ENCODE results near the gene ZKSCAN8.
"Not testable (repeated sequence)": the region's sequence is repeated elsewhere in the genome, so short reads cannot be mapped to it uniquely, and the experiment has no call there.

The ZKSCAN8 gene

DNA sequence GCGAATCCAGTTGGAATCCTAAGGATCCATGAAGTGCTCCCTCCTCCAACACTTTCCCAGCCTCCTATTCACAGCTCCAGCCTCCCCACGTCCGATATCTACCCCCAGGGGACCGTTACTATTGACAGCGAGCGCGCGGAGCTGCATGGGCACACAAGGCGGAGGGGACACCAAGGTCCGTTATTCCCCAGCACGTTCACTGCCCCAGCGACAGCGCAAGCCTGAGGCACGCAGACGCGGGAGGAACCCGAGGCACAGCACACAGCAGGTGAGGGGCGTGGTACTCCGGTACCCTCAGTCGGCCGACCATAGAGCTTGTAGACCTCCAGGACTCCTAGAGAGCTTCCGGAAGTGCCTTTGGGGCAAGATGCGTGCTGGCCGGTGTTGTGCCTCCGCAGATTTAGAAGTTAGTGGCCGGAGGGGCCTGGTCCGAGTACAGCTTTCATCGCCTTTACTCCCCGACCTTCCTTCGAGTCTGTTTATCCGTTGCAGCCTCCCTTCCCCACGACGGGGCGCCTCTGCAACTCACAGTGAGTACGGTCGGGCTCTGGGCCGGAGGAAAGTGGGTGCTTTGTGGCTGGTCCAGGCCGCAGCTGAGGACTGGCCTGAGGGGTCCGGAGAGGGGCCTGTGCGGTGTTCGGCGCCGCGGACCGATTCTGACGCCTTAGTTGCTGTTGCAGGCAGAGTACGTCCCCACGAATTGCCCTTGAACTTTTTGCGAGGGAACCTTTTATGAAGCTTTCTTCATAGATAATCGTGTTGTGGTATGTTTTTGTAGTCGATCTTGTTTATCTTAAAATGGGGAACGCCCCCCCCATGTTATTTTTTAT, at the start of gene ZKSCAN8:
TSS of gene ZKSCAN8 (plus strand) at position 384 of the 830 bp plus-strand sequence. CDS start 6,525 bp downstream, outside the sequence.
- DNase-seq = peak; percentile 97

DNA sequence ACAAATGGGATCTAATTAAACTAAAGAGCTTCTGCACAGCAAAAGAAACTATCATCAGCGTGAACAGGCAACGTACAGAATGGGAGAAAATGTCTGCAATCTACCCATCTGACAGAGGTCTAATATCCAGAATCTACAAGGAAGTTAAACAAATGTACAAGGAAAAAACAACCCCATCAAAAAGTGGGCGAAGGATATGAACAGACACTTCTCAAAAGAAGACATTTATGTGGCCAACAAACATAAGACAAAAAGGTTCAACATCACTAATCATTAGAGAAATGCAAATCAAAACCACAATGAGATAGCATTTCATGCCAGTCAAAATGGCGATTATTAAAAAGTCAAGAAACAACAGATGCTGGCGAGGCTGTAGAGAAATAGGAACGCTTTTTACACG, 39.5 kb upstream of the ZKSCAN8 start:
- not testable (repeated sequence) for DNase-seq

DNA sequence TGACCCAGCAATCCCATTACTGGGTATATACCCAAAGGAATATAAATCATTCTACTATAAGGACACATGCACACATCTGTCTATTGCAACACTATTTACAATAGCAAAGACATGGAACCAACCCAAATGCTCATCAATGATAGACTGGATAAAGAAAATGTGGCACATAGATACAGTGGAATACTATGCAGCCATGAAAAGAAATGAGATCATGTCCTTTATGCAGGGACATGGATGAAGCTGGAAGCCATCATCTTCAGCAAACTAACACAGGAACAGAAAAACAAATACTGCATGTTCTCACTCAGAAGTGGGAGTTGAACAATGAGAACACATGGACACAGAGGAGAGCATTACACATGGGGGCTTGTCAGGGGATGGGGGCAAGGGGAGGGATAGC, 39.0 kb upstream of the ZKSCAN8 start:
- not testable (repeated sequence) for DNase-seq

DNA sequence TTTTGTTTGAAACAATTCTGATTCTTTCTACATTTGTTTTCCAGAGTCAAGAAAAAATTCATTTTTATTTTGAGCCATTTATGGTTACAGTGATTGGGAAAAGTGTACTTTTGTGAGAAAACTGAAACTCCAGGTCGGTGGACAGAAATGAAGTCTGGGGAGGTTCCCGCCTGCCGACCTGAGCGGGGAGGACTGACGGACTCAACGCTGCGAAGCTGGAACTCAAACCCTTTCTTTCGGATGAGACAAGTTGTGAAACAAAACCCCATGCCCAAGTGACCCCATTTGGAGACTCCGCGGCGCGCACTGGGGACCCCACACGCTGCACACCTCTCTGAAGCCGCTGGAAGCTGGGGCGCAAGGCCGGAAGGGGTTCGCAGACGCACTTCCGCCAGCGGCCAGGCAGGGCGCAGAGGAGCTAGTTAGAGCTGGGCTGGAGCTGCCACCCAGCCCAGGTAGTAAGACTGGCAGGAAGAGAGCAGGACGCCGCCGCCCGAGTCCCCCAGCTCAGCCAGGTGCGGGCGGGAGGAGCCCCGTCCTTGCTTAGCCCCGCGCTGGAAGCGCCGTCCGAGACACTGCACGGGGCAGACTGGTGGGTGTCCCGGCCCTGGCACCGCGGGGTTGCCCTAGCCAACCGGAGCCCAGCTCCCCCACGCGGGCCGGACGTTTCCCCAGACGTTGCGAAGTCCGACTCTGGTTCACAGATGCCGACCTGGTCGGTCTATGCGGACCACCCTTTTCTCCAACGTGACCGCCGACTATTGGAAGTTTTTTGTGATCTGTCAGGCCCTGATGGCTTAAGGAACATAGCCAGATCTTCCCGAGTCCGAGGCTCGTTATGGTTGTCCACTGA, 37.1 kb upstream of the ZKSCAN8 start:
- DNase-seq = peak; percentile 86

DNA sequence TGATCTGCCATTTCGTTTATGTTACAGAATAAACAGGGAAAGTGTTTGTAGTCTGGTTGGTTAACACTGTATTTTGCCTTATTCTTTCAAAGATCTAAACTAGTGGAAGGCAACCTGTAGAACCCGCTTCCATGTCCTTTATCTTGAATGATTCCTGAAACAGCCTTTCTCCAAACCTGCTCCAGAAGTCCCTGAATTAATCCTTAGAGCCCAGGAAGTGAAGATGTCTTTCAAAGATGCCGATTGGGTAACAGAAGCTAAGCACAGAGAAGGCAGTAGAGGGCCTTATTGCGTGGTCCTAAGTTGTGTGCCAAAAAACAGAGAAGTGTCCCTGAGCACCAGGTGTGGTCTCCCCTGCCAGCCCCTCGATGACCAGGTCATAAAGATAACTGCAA, 36.4 kb upstream of the ZKSCAN8 start:
- DNase-seq = no peak

DNA sequence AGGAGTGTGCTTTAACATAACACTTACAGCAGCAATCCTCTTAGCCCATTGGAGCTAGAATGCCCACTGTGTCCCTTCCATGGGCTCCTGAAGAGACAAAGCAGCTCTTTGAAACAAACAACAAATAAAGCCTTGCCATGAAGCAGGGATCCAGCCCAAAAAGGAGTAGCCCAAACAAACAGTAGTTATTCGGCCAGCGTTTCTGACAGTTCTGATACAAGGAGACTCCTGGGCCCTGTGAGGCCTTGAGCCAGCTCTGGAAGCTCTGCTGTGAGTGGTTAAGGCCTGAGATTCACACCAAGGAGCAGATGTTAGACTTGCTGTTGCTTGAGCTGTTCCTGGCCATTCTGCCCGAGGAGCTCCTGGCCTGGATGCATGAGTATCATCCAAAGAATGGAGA, 34.2 kb upstream of the ZKSCAN8 start:
- DNase-seq = no peak

DNA sequence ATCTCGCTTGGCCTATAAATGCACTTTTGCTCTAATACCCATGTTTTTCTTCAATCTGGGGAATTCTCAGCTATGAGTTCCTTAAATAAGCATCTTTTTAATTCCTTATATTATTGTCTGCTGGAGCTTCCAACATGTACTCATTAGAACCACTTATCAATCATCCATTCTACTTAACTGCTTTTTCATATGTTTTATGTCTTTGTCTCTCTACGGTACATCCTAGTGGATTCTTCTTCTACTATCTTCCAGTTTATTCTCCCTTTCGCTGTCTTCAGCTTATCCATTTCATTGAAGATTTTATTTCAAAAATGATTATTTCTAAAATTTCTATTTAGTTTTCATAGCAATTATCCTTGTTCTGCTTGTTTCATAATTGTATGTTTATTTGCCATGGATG, 29.7 kb upstream of the ZKSCAN8 start:
- DNase-seq = no peak

DNA sequence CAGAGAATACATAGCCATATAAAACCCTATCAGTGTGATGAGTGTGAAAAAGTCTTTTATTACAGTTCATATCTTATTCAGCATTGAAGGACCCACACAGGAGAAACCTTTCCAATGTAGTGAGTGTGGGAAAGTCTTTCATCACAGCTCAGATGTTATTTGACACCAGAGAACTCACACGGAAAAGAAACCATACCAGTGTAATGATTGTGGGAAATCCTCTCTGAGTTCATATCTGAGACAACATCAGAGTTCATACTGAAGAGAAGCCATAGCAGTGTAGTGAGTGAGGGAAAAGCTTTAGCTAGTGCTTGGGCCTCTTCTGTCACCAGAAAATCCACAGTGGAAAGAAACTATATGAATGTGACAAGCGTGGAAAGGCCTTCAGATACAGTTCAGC, 25.9 kb upstream of the ZKSCAN8 start:
- DNase-seq = no peak

DNA sequence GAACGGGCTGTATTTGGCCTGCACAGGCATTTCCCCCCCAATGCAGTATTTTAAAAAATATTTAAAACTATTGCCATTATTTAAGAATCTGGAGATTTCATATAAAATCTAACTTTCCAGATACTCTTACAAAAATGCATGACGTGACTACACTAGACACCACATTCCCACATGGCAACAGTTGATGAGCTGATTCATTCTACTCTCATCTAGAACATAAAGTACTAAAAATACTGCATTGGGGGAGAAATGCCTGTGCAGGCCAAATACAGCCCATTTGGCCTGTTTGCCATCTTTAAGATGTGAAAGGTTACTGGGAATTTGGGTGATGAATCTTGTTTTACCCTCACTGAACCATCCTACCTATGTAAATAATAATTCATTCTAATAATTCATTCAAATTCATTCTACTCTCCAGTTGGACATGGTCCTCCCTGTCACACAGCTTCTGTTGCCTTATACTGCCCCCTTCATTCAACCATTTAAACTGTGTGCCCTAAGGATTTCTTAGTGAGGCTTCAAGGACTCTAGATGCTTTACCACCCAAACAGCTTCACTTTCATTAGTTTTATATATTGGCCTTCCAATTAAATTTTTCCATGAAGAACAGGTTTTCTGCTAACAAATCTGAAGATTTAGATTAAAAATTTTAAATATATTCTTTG, 24.2 kb upstream of the ZKSCAN8 start:
- DNase-seq = no peak

DNA sequence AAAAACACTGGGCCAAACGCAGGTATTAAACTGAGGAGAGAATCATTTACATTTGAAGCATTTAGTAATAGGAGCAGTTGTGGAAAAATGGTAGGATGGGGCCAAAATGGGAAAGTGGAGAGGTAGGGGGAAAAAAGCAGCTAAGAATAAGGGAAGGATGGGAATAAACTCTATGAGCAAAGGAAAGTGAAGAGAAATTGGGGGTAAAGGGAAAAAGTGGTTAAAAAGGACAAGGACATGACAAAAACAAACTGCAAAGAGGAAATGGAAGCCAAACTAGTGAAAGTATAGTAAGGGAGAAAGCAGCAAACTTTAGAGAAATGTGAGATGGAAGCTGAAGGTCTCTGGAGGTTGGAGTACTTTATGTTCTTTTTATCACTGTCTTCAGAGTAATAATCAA, 23.5 kb upstream of the ZKSCAN8 start:
- no peak for DNase-seq

DNA sequence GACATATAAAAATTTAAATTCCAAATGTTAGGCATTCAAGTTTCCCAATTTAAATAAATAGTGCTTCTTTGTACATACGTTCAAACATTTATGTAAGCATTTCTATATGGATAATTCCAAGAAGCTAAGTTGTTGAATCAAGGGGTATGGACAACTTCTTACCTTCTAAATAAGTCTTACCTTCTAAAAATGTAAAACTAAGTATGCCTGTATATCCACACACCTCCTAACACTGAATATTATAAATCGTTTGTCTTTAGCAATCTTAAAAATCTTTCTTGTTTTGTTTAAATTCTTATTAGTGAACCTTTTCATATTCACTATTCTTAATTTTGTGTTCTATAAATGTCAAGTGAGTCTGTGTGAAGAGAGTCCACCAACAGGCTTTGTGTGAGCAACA, 19.8 kb upstream of the ZKSCAN8 start:
- no peak for DNase-seq

DNA sequence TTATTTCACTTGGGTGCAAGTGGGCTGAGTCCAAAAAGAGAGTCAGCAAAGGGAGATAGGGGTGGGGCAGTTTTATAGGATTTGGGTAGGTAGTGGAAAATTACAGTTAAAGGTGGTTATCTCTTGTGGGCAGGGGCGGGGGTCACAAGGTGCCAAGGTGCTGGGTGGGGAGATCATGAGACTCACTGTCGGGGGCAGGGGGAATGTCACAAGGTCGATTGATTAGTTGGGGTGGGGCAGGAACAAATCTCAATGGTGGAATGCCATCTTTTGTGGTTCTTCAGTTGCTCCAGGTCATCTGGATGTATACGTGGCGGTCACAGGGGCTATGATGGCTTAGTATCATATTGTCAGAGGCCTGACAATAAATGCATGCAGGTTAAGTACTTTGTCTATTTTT, 19.4 kb upstream of the ZKSCAN8 start:
- not testable (repeated sequence) for DNase-seq

DNA sequence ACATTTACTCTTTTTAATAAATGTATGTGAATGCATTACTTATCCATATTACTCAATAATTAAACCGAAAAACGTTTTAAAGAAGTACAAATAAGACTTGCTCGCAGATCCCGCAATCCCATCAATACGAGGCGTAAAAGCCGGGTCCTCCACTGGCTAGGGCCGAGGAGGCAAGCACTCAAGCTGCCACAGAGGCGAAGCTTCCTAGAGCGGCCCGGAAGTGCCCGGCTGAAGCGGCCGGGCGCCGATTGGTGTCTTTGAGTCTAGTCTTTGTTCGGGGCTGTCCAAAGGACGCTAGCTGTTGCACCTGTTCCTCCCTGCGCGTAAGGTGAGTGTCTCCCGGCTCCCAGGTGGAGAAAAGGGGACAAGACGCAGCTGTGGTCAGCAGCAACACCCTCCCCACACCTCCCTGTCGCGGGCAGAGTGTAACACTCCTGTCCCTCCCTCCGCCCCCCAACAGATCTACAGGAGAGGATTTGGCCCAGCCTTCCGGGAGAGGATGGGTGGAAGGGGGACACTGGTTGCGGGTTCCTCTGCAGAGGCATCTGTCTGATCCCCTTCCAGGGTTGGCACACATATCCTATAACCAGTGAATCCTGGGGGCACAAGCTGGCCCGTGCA, 17.2 kb upstream of the ZKSCAN8 start, which contains the start of gene ZSCAN16:
TSS of gene ZSCAN16 (plus strand) at position 260 of the 621 bp plus-strand sequence. CDS start 835 bp downstream, outside the sequence.
- peak; percentile 94 for DNase-seq

DNA sequence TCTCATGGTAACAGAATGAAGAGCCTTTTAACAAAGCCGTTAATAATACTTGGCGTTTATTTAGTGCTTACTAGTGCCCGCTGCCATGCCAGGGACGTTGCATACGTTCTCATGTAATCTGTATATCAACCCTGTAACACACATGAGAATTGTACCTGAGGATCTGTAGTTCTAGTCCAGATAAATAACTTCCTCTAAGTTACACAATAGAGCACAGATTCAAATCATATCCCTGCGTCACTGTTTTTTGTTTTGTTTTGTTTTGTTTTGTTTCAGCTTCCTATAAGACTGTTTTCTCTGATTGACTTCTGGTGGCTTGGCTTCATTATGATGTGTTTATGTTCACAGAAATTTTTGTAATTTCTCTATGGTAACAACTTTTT, 16.7 kb upstream of the ZKSCAN8 start:
- no peak for DNase-seq

DNA sequence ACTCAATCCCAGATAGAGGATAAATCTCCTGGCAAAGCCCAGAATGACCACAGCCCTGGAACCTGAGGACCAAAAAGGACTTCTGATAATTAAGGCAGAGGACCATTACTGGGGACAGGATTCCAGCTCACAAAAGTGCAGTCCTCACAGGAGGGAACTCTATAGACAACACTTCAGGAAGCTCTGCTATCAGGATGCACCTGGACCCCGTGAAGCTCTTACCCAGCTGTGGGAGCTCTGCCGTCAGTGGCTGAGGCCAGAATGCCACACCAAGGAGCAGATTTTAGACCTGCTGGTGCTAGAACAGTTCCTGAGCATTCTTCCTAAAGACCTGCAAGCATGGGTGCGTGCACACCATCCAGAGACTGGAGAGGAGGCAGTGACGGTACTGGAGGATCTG, 16.3 kb upstream of the ZKSCAN8 start:
- no peak for DNase-seq

DNA sequence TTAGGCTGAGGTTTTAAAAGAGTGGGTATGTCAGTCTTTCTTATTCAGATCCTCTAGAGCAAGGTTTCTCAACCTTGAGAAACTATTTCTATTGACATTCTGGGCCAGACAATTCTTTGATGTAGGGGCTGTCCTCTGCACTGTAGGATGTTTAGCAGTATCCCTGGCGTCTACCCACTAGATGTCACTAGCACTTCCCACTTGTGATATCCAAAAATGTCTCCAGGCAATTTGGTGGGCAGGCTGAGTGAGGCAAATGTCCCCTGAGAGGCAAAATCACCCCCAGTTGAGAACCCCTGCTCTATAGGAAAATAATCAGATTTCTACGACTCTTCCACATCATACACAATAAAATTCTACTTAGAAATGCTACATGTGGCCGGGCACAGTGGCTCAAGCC, 7.7 kb upstream of the ZKSCAN8 start:
- peak; percentile 61 for DNase-seq

DNA sequence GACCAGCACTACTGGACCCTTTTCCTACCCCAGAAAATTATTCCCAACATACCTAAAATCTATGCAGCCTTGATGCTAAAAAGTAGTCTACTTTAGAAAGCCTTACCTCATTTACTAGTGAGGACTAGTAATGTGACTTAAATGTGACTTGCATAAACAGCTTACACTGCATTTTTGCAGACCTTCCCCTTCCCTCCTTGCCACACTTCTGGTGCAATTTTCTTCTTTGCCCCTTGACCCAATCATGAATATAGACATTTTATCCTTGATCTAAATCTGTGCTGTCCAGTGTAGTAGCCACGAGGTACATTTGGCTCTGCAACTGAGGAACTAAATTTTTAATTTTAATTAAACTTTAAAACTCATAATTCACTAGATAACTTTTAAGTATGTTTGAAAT, 7.0 kb upstream of the ZKSCAN8 start:
- no peak for DNase-seq

DNA sequence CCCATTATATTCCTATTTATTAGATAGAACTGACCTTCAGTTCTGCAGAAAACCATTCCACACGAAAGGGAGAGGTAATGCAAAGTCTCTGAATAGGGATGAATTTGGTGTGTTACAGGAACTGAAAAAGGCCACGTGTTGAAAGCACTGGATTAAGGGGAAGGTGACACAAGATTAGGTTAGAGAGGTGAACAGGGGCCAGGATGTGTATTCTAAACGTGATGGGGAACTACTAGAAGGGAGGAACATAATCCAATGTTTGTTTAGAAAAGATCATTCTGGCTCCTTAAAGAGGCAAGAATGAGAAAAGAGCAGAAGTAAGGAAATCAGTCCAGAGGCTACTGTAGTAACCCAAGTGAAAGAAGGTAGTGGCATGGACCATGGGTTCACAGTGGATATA, 6.3 kb upstream of the ZKSCAN8 start:
- no peak for DNase-seq

DNA sequence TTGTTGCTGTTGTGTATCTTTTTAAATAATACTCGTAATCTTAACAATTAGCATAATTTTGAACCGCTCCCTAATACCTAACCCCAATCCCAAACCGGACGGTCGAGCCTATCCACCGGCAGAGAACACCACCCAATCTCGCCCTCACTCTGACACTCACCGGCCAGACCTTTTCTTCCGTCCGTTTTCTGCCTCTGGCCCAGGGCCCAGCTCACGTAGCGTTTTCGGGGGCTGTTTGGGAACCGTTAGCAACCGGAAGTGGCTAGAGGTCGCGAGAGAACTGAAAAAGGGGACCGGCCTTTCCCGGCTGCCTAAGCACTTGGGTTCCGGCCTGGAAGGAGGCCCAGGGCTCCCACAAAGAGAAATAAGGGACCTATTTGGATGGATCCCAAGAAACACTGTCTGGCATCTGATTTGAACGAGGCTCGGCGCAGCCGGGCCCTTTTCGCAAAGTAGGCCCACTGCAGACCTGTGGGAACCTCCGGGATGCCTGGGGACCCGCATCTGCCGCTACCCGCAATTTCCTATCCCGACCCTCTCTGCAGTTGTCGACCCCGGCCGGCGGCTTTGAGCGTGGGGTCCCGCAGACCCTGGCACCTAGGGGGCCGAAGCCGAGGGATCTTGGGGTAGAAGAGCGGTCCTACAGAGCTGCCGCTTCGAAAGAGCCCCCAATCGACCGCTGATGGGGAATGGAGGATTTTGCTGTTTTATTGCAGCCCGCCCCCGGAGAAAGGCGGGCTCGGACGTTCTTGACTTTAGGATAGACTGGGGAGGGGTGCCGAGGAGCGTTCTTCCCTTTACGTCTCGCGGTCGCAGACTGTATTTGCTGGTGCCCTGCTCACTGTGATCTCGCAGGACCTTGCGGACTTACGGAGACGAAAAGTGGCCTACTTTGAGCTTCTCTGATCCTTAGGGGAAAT, 4.8 kb upstream of the ZKSCAN8 start:
- DNase-seq = peak; percentile 89

DNA sequence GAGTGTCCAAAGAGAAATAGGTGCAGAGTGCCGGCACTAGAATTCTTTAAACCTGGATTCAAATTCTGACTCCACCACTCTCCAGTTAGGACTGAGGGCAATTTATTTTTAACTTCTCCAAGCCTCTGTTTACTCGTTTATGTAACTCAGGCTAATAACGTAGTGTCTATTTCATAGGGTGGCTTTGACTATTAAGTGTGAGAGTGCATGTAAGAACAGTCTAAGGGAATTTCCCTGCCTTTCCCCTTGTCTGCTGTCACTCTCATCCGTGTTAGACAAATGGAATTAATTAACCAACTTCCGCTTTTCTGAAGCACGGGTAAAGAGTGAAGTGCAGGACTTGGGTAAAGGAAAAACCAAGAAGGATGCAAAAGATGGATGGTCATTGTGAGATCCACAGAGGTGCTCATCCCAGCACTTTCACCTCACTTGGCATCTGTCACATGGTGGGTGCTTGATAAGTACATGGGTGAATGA, 4.1 kb upstream of the ZKSCAN8 start:
- DNase-seq = no peak

DNA sequence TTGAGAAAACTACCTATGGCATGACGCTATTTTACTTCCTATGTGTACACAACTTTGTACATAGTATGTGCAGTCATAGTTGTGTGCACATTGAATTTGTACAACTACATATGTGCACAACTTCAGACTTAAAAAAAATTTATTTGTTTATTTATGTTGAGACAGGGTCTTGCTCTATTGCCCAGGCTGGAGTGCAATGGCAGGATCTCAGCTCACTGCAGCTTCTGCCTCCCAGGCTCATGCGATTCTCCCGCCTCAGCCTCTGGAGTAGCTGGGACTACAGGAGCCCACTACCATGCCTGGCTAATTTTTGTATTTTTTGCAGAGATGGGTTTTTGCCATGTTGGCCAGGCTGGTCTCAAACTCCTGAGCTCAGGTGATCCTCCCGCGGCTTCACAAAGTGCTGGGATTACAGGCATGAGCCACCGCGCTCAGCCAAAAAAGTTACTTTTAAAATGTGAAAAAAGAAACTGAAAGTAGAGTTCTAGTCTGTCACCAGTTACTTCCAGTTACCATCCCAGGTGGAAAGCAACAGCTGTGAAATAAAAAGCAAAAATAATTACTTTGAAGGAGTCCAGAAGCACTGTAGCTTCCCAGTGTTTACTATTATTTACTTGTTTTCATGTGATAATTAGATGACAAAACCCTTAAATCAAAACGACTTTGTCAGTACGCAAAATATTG, 1.7 kb upstream of the ZKSCAN8 start:
- DNase-seq = no peak
